ENCODE results near the gene MYOF. TPM values are rescaled to one million over a fixed set of nuclear protein-coding genes. Genes with fewer than 3 reads are reported as not detected.

MYOF gene
- total and polyA plus RNA-seq, 4 donors = 23.4 to 194 (median 82.2) TPM

DNA sequence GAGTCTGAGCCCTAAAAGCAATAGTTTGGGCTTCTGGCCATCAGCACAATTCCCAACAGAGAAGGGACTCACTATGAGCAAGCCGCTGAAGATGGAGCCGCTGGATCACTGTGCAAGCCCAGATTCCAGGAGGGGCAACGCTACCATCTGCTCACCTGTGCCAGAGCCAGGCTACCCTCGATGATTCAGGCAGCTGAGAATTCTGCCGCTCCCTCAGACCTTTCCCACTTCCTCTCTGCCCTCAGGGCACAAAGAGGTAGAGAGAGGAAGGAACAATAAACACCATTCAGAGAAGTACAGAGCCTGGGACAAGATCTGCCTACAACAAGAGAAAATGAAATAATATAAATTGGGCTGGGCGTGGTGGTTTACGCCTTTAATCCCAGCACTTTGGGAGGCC, 98.1 kb downstream of the MYOF start:
- H3K9me3 ChIP-seq (ENCODE audit: control insufficient read depth in 4 of 4, insufficient read depth in 3 of 4, low read length in 3 of 4) = no peaks in the 10 kb centered on the region
- H3K36me3 ChIP-seq (ENCODE audit: control insufficient read depth in 4 of 4, insufficient read depth in 4 of 4, low read length in 4 of 4) = peaks cover 4 to 34% (median 25%) of the 10 kb centered on the region in 4 donors
- peaks cover 0 to 2% (median 0%) of the 10 kb centered on the region in 5 donors for H3K4me1 ChIP-seq (ENCODE audit: control insufficient read depth in 5 of 5, insufficient read depth in 5 of 5, low read length in 5 of 5)
- no peak for DNase-seq
- no peak overlapping the region for H3K4me3 ChIP-seq
- ATAC-seq (ENCODE audit: insufficient read depth, low FRiP score) = no peak
- no peaks in the 10 kb centered on the region for H3K27me3 ChIP-seq (ENCODE audit: control insufficient read depth in 3 of 3, insufficient read depth in 3 of 3, low read length in 2 of 3)
- H3K9ac ChIP-seq (ENCODE audit: insufficient read depth in 1 of 2, low read length in 2 of 2) = no peak overlapping the region
- 66 to 83% methylated on average over 7 of the region's 7 CpGs for WGBS, 2 donors
- H3K27ac ChIP-seq (ENCODE audit: low read depth in 1 of 2, low read length in 1 of 2) = no peak overlapping the region
- no peak for TF ChIP-seq CTCF (IDR thresholded peaks at IDR 0.05; ENCODE audit: control extremely low read depth, extremely low read depth)

- peaks cover 4 to 34% (median 23%) of the 10 kb centered on the region in 4 donors for H3K36me3 ChIP-seq (ENCODE audit: control insufficient read depth in 4 of 4, insufficient read depth in 4 of 4, low read length in 4 of 4)
- H3K9ac ChIP-seq (ENCODE audit: insufficient read depth in 1 of 2, low read length in 2 of 2) = no peak overlapping the region
- no peaks in the 10 kb centered on the region for H3K27me3 ChIP-seq (ENCODE audit: control insufficient read depth in 3 of 3, insufficient read depth in 3 of 3, low read length in 2 of 3)
- DNase-seq (no peak), ATAC-seq (ENCODE audit: insufficient read depth, low FRiP score) (peak; percentile 25)
- no peak for TF ChIP-seq CTCF (IDR thresholded peaks at IDR 0.05; ENCODE audit: control extremely low read depth, extremely low read depth)
- 81 to 85% methylated on average over 6 of the region's 6 CpGs for WGBS, 2 donors
- H3K4me3 ChIP-seq = no peak overlapping the region
- no peak overlapping the region for H3K27ac ChIP-seq (ENCODE audit: low read depth in 1 of 2, low read length in 1 of 2)
- H3K4me1 ChIP-seq (ENCODE audit: control insufficient read depth in 5 of 5, insufficient read depth in 5 of 5, low read length in 5 of 5) = peaks cover 0 to 2% (median 0%) of the 10 kb centered on the region in 5 donors
- no peaks in the 10 kb centered on the region for H3K9me3 ChIP-seq (ENCODE audit: control insufficient read depth in 4 of 4, insufficient read depth in 3 of 4, low read length in 3 of 4)
Measured at GRCh38 chr10:93383562-93383981, 98.6 kb downstream of the MYOF start.

DNA sequence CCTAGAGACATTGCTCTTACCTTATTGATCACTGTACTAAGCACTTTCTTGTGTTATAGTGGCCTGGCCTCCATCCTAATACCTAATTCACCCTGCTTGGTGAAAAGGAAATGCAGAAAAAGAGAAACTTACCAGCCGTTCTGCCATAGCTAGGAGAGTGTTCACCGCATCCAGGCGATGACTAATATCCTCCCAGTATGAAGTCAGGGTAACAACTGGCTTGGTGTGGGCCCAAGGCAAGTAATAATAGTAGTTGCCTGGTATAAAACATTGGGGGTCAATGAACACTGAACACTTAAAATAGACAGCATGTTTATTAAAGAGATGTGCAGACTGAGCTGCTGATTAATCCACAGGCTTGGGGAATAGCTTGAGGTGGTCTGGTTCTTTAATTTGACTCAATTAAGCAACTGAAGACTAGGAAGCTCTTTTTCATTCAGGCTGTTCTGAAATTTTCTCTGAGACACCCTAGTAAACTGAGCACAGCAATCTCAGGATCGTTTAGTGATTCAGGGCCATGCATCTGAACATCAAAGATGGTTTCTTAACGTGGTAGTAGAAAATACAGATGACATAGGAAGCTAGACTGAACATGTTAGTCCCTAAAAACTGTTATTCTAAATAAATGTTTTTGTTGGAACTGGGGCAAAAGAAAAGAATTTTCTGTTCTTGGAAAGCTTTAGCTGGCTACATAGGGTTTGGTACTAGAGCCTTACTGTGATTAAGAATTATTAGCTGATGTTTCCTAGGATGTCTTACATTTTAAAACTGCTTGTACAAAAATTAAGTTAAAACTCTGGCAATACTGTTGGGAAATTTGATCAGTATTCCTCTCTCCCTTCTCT, 102.2 kb downstream of the MYOF start:
- no peak overlapping the region for H3K9ac ChIP-seq (ENCODE audit: insufficient read depth in 1 of 2, low read length in 2 of 2)
- WGBS, 2 donors = 74 to 82% methylated on average over 5 of the region's 5 CpGs
- H3K9me3 ChIP-seq (ENCODE audit: control insufficient read depth in 4 of 4, insufficient read depth in 3 of 4, low read length in 3 of 4) = no peaks in the 10 kb centered on the region
- ATAC-seq (ENCODE audit: insufficient read depth, low FRiP score) (no peak), DNase-seq (no peak)
- H3K36me3 ChIP-seq (ENCODE audit: control insufficient read depth in 4 of 4, insufficient read depth in 4 of 4, low read length in 4 of 4) = peaks cover 8 to 22% (median 14%) of the 10 kb centered on the region in 4 donors
- H3K27me3 ChIP-seq (ENCODE audit: control insufficient read depth in 3 of 3, insufficient read depth in 3 of 3, low read length in 2 of 3) = no peaks in the 10 kb centered on the region
- H3K27ac ChIP-seq (ENCODE audit: low read depth in 1 of 2, low read length in 1 of 2) = no peak overlapping the region
- H3K4me3 ChIP-seq = no peak overlapping the region
- no peak for TF ChIP-seq CTCF (IDR thresholded peaks at IDR 0.05; ENCODE audit: control extremely low read depth, extremely low read depth)
- H3K4me1 ChIP-seq (ENCODE audit: control insufficient read depth in 5 of 5, insufficient read depth in 5 of 5, low read length in 5 of 5) = peaks cover 0 to 13% (median 2%) of the 10 kb centered on the region in 5 donors
